WI38 (cell line): ENCODE data around the gene EIF4EBP2.

Experiments
- H3K4me3 ChIP-seq: 2 replicates; pipeline ENCODE4 v1.5.1; 2011; ENCODE audit warnings: low read depth, mild to moderate bottlenecking, control low read depth, low read length
- TF ChIP-seq, protein P1 (sequence below): IDR thresholded peaks from 2 replicates; pipeline ENCODE4 v1.5.1; 2012; ENCODE audit warnings: low read depth, mild to moderate bottlenecking, control low read depth, low read length

EIF4EBP2 gene

DNA sequence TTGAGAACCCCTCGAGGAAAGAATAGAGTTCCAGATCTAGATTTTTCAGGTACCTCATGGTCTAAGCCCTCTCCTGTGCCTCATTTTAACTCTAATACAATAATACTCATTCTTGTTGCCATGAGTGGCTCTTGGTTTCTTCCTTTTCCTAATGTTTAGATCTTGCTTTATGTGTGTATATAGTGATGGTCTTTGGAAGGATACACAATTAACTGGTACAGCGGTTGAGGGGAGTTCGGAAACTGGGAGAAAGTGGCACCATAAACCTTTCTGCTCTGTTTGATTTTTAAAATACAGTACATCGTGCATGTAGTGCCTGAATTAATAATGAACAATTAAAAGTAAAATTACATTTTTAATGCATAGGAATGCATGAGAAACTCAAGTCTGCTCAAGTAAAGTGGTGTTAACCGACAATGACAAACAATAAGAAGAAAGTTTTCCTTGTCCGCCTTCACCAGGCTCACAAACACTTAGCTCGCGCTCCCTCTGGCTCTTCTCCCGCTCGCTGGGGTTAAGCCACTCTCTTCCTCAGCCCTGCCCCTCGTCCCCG is 386 bp upstream of the EIF4EBP2 start:
- peak overlapping the region; percentile 95 for H3K4me3 ChIP-seq
- TF ChIP-seq, protein P1, sequence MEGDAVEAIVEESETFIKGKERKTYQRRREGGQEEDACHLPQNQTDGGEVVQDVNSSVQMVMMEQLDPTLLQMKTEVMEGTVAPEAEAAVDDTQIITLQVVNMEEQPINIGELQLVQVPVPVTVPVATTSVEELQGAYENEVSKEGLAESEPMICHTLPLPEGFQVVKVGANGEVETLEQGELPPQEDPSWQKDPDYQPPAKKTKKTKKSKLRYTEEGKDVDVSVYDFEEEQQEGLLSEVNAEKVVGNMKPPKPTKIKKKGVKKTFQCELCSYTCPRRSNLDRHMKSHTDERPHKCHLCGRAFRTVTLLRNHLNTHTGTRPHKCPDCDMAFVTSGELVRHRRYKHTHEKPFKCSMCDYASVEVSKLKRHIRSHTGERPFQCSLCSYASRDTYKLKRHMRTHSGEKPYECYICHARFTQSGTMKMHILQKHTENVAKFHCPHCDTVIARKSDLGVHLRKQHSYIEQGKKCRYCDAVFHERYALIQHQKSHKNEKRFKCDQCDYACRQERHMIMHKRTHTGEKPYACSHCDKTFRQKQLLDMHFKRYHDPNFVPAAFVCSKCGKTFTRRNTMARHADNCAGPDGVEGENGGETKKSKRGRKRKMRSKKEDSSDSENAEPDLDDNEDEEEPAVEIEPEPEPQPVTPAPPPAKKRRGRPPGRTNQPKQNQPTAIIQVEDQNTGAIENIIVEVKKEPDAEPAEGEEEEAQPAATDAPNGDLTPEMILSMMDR, result no peak

DNA sequence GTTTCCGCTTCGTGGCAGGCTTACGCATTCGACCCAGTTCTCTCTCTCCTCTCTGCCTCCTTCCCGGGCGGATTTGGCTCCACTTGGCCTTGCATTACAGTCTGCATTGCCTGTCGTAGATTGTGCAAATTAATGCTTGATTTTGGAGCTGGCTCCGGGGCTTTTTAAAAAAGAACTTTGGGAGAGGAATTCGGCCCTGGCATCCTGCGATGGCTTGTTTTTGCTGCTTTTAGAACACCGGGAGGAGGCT is 767 bp downstream of the EIF4EBP2 start:
- H3K4me3 ChIP-seq, result peak overlapping the region; percentile 95
- TF ChIP-seq, protein P1, result no peak

DNA sequence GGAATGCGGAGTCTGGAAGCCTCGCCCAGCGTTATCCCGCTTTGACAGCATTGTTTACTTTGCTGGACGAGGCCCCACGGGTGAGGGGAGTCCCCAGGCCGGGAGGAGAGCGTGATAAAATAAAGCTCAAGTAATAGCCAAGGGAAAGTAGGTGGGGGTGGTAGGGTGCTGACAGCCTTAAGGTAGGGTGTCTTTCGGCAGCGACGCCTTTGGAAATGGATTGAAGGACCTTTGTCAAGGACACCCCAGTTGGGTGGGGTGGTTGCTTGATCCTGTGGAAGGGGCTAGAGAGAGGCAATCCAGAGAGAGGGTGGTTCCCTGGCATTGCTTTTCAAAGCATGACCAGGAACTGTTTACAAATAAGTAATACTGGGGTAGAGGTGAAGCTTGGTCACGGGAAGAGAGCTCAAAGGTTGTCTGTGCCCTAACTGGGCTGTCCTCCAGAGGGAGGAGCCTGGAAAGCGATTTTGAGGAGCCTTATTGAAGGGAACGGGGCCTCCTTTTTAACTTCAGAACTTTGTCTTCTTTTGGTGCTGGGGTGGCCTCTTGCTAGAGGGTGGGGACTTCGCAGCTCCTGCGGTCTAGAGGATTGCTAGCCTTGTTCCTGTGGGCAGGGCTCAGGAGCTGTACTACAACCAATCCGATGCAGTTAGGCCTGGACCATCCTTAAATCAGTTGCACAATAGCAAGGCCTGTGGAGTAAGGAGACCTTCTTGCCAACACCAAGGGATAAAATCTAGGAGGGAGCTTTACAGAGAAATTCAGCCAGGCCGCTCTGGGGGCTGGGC is 1.3 kb downstream of the EIF4EBP2 start:
- H3K4me3 ChIP-seq, result peak overlapping the region; percentile 95
- TF ChIP-seq, protein P1, result no peak

DNA sequence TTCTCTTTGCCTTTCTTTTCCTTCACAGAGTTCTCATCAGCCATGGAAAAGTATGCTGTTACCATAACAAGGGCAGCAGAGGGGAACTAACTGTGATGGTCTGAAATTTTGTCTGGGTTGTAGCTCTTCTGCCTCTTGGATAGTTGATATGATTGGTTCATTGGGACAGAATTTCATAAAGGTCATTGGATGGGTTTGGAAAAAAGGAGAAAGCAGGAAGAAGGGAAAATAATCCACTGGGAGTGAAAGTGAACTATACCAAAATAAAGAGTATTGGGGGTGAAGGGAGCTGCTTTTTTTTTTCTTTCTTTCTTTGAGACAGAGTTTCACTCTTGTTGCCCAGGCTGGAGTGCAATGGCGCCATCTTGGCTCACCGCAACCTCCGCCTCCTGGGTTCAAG is 5.8 kb downstream of the EIF4EBP2 start:
- H3K4me3 ChIP-seq, result no peak overlapping the region
- TF ChIP-seq, protein P1, result no peak

DNA sequence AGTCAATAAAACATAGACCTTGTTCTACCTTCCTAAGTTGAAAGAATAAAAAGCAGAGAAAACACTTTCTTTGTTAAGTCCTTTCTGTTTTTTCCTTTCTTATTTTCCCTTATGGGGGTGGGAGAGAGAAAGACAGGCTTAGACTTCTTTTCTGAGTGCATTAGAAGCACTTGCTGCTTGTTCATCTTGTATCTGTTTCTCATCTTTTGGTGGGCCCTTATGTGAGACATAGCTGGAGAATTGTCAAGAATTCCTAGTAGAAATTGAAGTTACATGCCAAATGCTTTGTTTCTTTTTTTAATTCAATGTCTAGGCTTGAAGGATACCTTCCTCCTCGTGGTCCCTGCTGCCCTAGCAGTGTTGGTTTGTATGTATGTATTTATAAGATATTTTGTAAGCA is 6.7 kb downstream of the EIF4EBP2 start:
- no peak overlapping the region for H3K4me3 ChIP-seq
- TF ChIP-seq, protein P1, result no peak

DNA sequence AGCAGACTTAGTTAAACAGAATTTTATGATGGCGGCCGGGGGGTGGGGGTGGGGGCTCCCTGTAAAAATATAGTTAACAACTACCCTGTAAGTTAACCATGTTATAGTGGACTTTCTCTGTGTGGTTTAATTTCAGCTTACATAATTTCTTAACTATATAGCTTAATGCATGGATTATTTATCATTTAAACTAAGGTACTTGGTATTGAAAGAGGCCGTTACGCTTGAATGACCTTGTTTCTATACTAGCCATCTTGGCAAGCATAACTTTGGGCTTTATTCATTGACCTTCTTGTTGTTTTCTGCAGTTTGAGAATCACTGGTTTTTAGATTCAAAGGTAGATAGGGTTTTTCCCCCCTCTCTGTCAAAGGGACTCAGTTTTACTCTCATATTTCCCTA is 8.4 kb downstream of the EIF4EBP2 start:
- TF ChIP-seq, protein P1, result no peak
- no peak overlapping the region for H3K4me3 ChIP-seq

DNA sequence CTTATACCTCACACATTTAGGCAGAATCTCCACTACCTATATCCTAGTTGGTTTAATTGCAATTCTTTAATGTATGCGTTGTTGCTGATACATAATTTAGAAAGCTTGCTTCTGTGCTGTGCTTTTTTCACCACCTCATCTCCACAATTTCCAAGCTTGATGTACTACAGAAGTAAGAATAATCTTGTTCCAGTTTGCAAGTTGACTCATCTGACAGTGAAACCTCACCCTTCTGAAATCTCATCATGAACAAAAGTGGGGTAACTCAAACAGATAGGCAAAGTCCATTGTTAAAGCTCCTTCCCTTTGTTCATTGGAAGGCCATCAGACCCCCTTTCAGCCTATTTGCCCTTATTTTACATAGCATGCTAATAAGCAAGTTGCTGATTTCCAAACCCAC is 13.6 kb downstream of the EIF4EBP2 start:
- TF ChIP-seq, protein P1, result no peak
- H3K4me3 ChIP-seq, result no peak overlapping the region
